Measurements from ENCODE around the gene FDX1. TPM values are rescaled to one million over a fixed set of nuclear protein-coding genes. Genes with fewer than 3 reads are reported as not detected.
"Not testable (repeated sequence)": the region's sequence is repeated elsewhere in the genome, so short reads cannot be mapped to it uniquely, and the experiment has no call there.

FDX1 gene, protein sequence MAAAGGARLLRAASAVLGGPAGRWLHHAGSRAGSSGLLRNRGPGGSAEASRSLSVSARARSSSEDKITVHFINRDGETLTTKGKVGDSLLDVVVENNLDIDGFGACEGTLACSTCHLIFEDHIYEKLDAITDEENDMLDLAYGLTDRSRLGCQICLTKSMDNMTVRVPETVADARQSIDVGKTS
- polyA plus RNA-seq: 32.4 TPM
- long read RNA-seq, donor 1, transcript FDX1-201 (4 exons, 3,206 nt): major isoform, 29 of 29 reads
- long read RNA-seq, donor 1, partial matches to known transcripts: 0 of 29 reads
- long read RNA-seq, donor 1, other reads (novel, unspliced or antisense): 0 of 29 reads
- long read RNA-seq, donor 2, transcript FDX1-201 (4 exons, 3,206 nt): major isoform, 63 of 95 reads
- long read RNA-seq, donor 2, partial matches to known transcripts: 27 of 95 reads
- long read RNA-seq, donor 2, other reads (novel, unspliced or antisense): 5 of 95 reads
- long read RNA-seq, donor 3: 0 reads
- long read RNA-seq, donor 4, transcript FDX1-201 (4 exons, 3,206 nt): major isoform, 9 of 9 reads
- long read RNA-seq, donor 4, partial matches to known transcripts: 0 of 9 reads
- long read RNA-seq, donor 4, other reads (novel, unspliced or antisense): 0 of 9 reads
- long read RNA-seq, donor 5, transcript FDX1-201 (4 exons, 3,206 nt): major isoform, 17 of 17 reads
- long read RNA-seq, donor 5, partial matches to known transcripts: 0 of 17 reads
- long read RNA-seq, donor 5, other reads (novel, unspliced or antisense): 0 of 17 reads
- long read RNA-seq, donor 6, transcript FDX1-201 (4 exons, 3,206 nt): major isoform, 58 of 58 reads
- long read RNA-seq, donor 6, partial matches to known transcripts: 0 of 58 reads
- long read RNA-seq, donor 6, other reads (novel, unspliced or antisense): 0 of 58 reads
- long read RNA-seq, donor 7, transcript FDX1-201 (4 exons, 3,206 nt): major isoform, 15 of 15 reads
- long read RNA-seq, donor 7, partial matches to known transcripts: 0 of 15 reads
- long read RNA-seq, donor 7, other reads (novel, unspliced or antisense): 0 of 15 reads
- long read RNA-seq, donor 8, transcript FDX1-201 (4 exons, 3,206 nt): major isoform, 89 of 121 reads
- long read RNA-seq, donor 8, partial matches to known transcripts: 32 of 121 reads
- long read RNA-seq, donor 8, other reads (novel, unspliced or antisense): 0 of 121 reads
- long read RNA-seq, donor 9, transcript FDX1-201 (4 exons, 3,206 nt): major isoform, 47 of 54 reads
- long read RNA-seq, donor 9, partial matches to known transcripts: 7 of 54 reads
- long read RNA-seq, donor 9, other reads (novel, unspliced or antisense): 0 of 54 reads
- long read RNA-seq, donor 10, transcript FDX1-201 (4 exons, 3,206 nt): major isoform, 75 of 82 reads
- long read RNA-seq, donor 10, partial matches to known transcripts: 7 of 82 reads
- long read RNA-seq, donor 10, other reads (novel, unspliced or antisense): 0 of 82 reads
- long read RNA-seq, donor 11, transcript FDX1-201 (4 exons, 3,206 nt): major isoform, 37 of 44 reads
- long read RNA-seq, donor 11, partial matches to known transcripts: 7 of 44 reads
- long read RNA-seq, donor 11, other reads (novel, unspliced or antisense): 0 of 44 reads

DNA sequence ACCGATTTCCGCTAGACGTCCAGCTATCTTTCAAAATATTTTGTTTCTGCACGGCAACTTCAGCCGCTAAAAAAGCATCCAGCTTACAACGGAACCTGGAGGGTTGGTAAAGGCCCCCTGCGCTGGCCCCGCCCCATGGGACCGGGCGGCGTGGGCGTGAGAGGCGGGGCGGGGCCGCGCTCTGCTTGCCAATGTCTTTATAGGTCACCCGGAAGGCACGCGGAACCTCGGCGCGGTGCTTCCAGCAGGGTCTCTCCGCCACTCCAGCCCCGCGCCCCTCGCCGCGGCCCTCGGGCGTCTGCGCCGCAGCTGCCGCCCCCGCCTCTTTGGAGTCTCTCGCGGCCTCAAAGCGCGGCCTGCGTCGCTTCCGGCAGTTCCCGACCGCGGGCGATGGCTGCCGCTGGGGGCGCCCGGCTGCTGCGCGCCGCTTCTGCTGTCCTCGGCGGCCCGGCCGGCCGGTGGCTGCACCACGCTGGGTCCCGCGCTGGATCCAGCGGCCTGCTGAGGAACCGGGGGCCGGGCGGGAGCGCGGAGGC is at the start of gene FDX1:
Gene FDX1, plus strand, starts transcription at position 218 of the 536 bp plus-strand sequence. Its CDS starts 173 bp downstream, at position 391.
- H3K27me3 ChIP-seq (ENCODE audit: control insufficient read depth, insufficient read depth, low read length): no peaks in the 10 kb centered on the region
- DNase-seq: peak; percentile 74 to 89
- no peaks in the 10 kb centered on the region for H3K36me3 ChIP-seq (ENCODE audit: control insufficient read depth, insufficient read depth, low read length)
- no CpG with 5 or more reads among the region's 65 CpGs for WGBS (ENCODE audit: insufficient coverage, low lambda C conversion rate)
- H3K27ac ChIP-seq (ENCODE audit: low read length): peak within 1 kb of the TSS; percentile 90
- no peaks in the 10 kb centered on the region for H3K9me3 ChIP-seq (ENCODE audit: control insufficient read depth, low read depth, low read length)
- H3K4me1 ChIP-seq (ENCODE audit: control insufficient read depth, insufficient read depth, low read length): peaks cover 27% of the 10 kb centered on the region
- peak within 1 kb of the TSS; percentile 74 for H3K4me3 ChIP-seq (ENCODE audit: low read length)

DNA sequence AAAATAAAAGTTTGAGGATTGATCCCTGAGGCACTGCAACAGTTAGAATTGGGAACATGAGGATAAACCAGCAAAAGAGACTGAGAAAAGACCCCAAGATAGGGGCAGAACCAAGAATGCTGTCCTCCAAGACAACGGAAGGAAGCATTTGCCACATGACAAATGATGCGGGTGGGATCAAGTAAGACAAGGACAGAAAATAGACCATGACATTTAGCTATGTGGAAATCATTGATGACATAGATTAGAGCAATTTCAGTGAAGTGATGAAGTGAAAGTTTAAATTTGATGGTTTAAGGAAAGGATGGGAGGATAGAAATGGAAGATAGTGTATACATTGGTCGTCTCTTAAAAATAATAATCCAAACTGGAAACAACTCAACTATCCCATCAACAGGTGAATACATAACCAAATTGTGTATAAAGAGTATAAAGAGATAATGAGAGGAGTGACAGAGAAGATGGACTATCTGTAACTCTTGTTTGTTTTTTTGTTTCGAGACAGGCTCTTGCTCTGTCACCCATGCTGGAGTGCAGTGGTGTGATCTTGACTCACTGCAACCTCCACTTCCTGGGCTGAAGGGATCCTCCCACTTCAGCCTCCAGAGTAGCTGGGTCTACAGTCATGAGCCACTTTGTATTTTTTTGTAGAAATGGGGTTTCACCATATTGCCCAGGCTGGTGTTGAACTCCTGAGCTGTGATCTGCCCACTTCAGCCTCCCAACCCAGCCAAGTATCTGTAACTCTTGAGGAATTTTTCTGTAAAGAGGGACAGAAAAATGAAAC is 48.7 kb upstream of the FDX1 start:
- no peaks in the 10 kb centered on the region for H3K9me3 ChIP-seq (ENCODE audit: control insufficient read depth, low read depth, low read length)
- no peak overlapping the region for H3K4me3 ChIP-seq (ENCODE audit: low read length)
- DNase-seq: no peak
- 100% methylated on average over 1 of the region's 4 CpGs for WGBS (ENCODE audit: insufficient coverage, low lambda C conversion rate)
- no peak overlapping the region for H3K27ac ChIP-seq (ENCODE audit: low read length)
- H3K4me1 ChIP-seq (ENCODE audit: control insufficient read depth, insufficient read depth, low read length): peaks cover 11% of the 10 kb centered on the region
- no peaks in the 10 kb centered on the region for H3K36me3 ChIP-seq (ENCODE audit: control insufficient read depth, insufficient read depth, low read length)
- no peaks in the 10 kb centered on the region for H3K27me3 ChIP-seq (ENCODE audit: control insufficient read depth, insufficient read depth, low read length)

DNA sequence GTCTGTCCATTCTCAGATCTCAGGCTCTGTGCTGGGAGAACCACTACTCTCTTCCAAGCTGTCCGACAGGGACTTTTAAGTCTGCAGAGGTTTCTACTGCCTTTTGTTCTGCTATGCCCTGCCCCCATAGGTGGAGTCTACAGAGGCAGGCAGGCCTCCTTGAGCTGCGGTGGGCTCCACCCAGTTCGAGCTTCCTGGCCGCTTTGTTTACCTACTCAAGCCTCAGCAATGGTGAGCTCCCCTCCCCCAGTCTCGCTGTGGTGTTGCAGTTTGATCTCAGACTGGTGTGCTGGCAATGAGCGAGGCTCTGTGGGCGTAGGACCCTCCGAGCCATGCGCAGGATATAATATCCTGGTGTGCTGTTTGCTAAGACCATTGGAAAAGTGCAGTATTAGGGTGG is 41.5 kb upstream of the FDX1 start:
- not testable (repeated sequence) for H3K27ac ChIP-seq (ENCODE audit: low read length); DNase-seq; H3K27me3 ChIP-seq (ENCODE audit: control insufficient read depth, insufficient read depth, low read length); H3K9me3 ChIP-seq (ENCODE audit: control insufficient read depth, low read depth, low read length); H3K4me1 ChIP-seq (ENCODE audit: control insufficient read depth, insufficient read depth, low read length); H3K36me3 ChIP-seq (ENCODE audit: control insufficient read depth, insufficient read depth, low read length); H3K4me3 ChIP-seq (ENCODE audit: low read length)
- no CpG with 5 or more reads among the region's 9 CpGs for WGBS (ENCODE audit: insufficient coverage, low lambda C conversion rate)

DNA sequence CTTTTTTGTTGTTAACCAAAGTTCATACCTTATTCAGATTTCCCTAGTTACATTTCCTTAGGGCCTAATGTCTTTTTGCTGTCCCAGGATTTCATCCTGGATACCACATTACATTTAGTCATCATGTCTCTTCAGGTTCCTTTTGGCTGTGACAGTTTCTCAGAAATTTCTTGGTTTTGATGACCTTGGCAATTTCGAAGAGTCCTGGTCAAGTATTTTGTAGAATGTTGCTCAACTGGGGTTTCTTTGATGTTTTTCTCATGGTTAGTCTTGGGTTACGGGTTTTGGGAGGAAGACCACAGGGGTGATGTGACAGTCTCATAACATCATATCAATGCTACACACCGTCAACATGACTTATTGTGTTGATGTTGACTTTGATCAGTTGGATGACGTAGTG is 39.8 kb upstream of the FDX1 start:
- no peaks in the 10 kb centered on the region for H3K27me3 ChIP-seq (ENCODE audit: control insufficient read depth, insufficient read depth, low read length)
- no peaks in the 10 kb centered on the region for H3K4me1 ChIP-seq (ENCODE audit: control insufficient read depth, insufficient read depth, low read length)
- H3K36me3 ChIP-seq (ENCODE audit: control insufficient read depth, insufficient read depth, low read length): no peaks in the 10 kb centered on the region
- DNase-seq: no peak
- no CpG with 5 or more reads among the region's 4 CpGs for WGBS (ENCODE audit: insufficient coverage, low lambda C conversion rate)
- H3K4me3 ChIP-seq (ENCODE audit: low read length): no peak overlapping the region
- H3K27ac ChIP-seq (ENCODE audit: low read length): no peak overlapping the region
- H3K9me3 ChIP-seq (ENCODE audit: control insufficient read depth, low read depth, low read length): peaks cover 7% of the 10 kb centered on the region

DNA sequence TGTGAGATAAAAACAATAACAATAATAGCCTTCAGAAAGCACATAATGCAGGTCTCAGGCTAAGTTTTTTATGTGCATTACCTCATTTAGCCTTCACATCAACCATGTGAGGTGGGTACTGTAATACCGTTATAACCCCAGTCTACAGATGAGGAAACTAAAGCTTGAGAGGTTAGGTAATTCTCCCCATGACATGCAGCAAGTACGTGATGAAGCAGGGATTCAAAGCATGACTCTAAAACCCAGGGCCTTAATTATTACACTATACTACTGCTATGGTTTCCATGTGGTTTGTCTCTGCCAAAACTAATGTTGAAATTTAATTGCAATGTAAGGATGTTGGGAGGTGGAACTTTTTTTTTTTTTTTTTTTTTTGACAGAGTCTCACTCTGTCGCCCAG is 37.7 kb upstream of the FDX1 start:
- no peak overlapping the region for H3K4me3 ChIP-seq (ENCODE audit: low read length)
- no peak overlapping the region for H3K27ac ChIP-seq (ENCODE audit: low read length)
- no CpG with 5 or more reads among the region's 3 CpGs for WGBS (ENCODE audit: insufficient coverage, low lambda C conversion rate)
- H3K4me1 ChIP-seq (ENCODE audit: control insufficient read depth, insufficient read depth, low read length): no peaks in the 10 kb centered on the region
- H3K27me3 ChIP-seq (ENCODE audit: control insufficient read depth, insufficient read depth, low read length): no peaks in the 10 kb centered on the region
- H3K36me3 ChIP-seq (ENCODE audit: control insufficient read depth, insufficient read depth, low read length): no peaks in the 10 kb centered on the region
- DNase-seq: no peak
- H3K9me3 ChIP-seq (ENCODE audit: control insufficient read depth, low read depth, low read length): peaks cover 7% of the 10 kb centered on the region

DNA sequence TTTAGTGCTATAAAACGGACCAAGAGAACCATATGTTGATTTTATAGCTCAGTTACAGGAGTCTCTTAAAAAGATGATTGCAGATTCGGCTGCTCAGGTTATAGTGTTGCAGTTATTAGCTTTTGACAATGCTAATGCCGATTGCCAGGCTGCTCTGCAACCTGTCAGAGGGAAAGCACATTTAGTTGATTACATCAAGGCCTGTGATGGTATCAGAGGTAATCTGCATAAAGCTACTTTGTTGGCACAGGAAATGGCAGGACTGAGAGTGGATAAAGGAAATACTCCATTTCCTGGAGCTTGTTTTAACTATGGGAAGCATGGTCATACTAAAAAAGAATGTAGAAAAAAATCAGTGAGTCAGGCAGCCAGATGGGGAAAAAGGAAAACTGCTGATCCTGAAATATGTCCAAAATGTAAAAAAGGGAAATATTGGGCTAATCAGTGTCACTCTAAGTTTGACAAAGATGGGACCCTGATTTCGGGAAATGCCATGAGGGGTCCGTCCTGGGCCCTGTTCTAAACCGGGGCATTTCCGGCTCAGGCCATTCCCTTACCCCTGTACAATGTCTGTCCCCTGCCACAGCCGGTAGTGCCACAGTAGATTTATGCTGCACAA is 32.0 kb upstream of the FDX1 start:
- H3K36me3 ChIP-seq (ENCODE audit: control insufficient read depth, insufficient read depth, low read length); H3K27ac ChIP-seq (ENCODE audit: low read length); H3K4me1 ChIP-seq (ENCODE audit: control insufficient read depth, insufficient read depth, low read length); H3K4me3 ChIP-seq (ENCODE audit: low read length); H3K27me3 ChIP-seq (ENCODE audit: control insufficient read depth, insufficient read depth, low read length); DNase-seq; H3K9me3 ChIP-seq (ENCODE audit: control insufficient read depth, low read depth, low read length): not testable (repeated sequence)
- 50% methylated on average over 1 of the region's 8 CpGs for WGBS (ENCODE audit: insufficient coverage, low lambda C conversion rate)

DNA sequence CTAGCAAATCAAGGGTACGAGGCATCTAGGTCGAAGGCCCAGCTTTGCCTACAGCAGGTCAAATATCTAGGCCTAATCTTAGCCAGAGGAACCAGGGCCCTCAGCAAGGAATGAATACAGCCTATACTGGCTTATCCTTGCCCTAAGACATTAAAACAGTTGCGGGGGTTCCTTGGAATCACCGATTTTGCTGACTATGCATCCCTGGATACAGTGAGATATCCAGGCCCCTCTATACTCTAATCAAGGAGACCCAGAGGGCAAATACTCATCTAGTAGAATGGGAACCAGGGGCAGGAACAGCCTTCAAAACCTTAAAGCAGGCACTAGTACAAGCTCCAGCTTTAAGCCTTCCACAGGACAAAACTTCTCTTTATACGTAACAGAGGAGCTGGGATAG is 26.2 kb upstream of the FDX1 start:
- no CpG with 5 or more reads among the region's 5 CpGs for WGBS (ENCODE audit: insufficient coverage, low lambda C conversion rate)
- not testable (repeated sequence) for H3K27me3 ChIP-seq (ENCODE audit: control insufficient read depth, insufficient read depth, low read length); H3K36me3 ChIP-seq (ENCODE audit: control insufficient read depth, insufficient read depth, low read length); H3K27ac ChIP-seq (ENCODE audit: low read length); DNase-seq; H3K4me1 ChIP-seq (ENCODE audit: control insufficient read depth, insufficient read depth, low read length); H3K9me3 ChIP-seq (ENCODE audit: control insufficient read depth, low read depth, low read length); H3K4me3 ChIP-seq (ENCODE audit: low read length)

DNA sequence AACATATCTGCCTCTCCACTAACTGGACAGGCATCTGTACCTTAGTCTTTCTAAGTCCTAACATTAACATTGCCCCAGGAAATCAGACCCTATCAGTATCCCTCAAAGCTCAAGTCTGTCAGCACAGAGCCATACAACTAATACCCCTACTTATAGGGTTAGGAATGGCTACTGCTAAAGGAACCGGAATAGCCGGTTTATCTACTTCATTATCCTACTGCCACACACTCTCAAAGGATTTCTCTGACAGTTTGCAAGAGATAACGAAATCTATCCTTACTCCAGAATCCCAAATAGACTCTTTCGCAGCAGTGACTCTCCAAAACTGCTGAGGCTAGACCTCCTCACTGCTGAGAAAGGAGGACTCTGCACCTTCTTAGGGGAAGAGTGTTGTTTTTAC is 24.1 kb upstream of the FDX1 start:
- H3K4me3 ChIP-seq (ENCODE audit: low read length); H3K36me3 ChIP-seq (ENCODE audit: control insufficient read depth, insufficient read depth, low read length); H3K27me3 ChIP-seq (ENCODE audit: control insufficient read depth, insufficient read depth, low read length); H3K27ac ChIP-seq (ENCODE audit: low read length); H3K4me1 ChIP-seq (ENCODE audit: control insufficient read depth, insufficient read depth, low read length); DNase-seq; H3K9me3 ChIP-seq (ENCODE audit: control insufficient read depth, low read depth, low read length): not testable (repeated sequence)
- WGBS (ENCODE audit: insufficient coverage, low lambda C conversion rate): no CpG with 5 or more reads among the region's 4 CpGs

DNA sequence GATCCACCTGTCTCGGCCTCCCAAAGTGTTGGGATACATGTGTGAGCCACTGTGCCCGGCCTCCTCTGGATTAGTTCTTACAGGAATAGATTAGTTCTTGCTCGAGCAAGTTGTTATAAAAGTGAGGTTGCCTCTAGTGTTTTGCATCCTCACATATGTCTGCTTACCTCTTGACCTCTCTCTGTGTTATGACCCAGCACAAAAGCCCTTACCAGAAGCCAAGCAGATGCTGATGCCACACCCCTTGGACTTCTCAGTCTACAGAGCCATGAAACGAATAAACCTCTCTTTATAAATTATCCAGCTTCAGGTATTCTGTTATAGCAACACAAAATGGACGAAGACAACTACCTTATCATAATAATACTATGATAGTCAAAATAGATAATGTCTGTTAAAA is 22.4 kb upstream of the FDX1 start:
- no peak for DNase-seq
- Histone ChIP-seq H3K27me3 (ENCODE audit: control insufficient read depth, insufficient read depth, low read length) (no peaks in the 10 kb centered on the region), H3K36me3 (ENCODE audit: control insufficient read depth, insufficient read depth, low read length) (no peaks in the 10 kb centered on the region), H3K9me3 (ENCODE audit: control insufficient read depth, low read depth, low read length) (no peaks in the 10 kb centered on the region), H3K4me3 (ENCODE audit: low read length) (no peak overlapping the region), H3K4me1 (ENCODE audit: control insufficient read depth, insufficient read depth, low read length) (no peaks in the 10 kb centered on the region), H3K27ac (ENCODE audit: low read length) (no peak overlapping the region)
- WGBS (ENCODE audit: insufficient coverage, low lambda C conversion rate): 100% methylated on average over 1 of the region's 5 CpGs
